ENCODE measurements around the gene AKTIP. TPM values are rescaled to one million over a fixed set of nuclear protein-coding genes. Genes with fewer than 3 reads are reported as not detected.
"Not testable (repeated sequence)": the region's sequence is repeated elsewhere in the genome, so short reads cannot be mapped to it uniquely, and the experiment has no call there.

The AKTIP gene
- total RNA-seq, 1 experiment from 2014 or later = 22.4 TPM

- DNase-seq (ENCODE audit: low read depth) = no peak
Measured at GRCh38 chr16:53515811-53516210, 12.8 kb upstream of the AKTIP start.

- peak; percentile 74 for DNase-seq (ENCODE audit: low read depth)
Measured at GRCh38 chr16:53515259-53515658, 12.2 kb upstream of the AKTIP start.

GRCh38 chr16:53512795-53513194 is 9.8 kb upstream of the AKTIP start:
- DNase-seq (ENCODE audit: low read depth) = not testable (repeated sequence)

- DNase-seq (ENCODE audit: low read depth) = peak; percentile 15
Measured at GRCh38 chr16:53511403-53512280, 8.6 kb upstream of the AKTIP start.

- no peak for DNase-seq (ENCODE audit: low read depth)
Measured at GRCh38 chr16:53511084-53511402, 8.0 kb upstream of the AKTIP start.

- DNase-seq (ENCODE audit: low read depth) = no peak
Measured at GRCh38 chr16:53510704-53511070, 7.7 kb upstream of the AKTIP start.

GRCh38 chr16:53509906-53510703 is 7.1 kb upstream of the AKTIP start:
- peak; percentile 52 for DNase-seq (ENCODE audit: low read depth)

- DNase-seq (ENCODE audit: low read depth) = no peak
Measured at GRCh38 chr16:53507464-53508179, 4.6 kb upstream of the AKTIP start.

- no peak for DNase-seq (ENCODE audit: low read depth)
Measured at GRCh38 chr16:53506254-53506653, 3.2 kb upstream of the AKTIP start.

- DNase-seq (ENCODE audit: low read depth) = peak; percentile 32
Measured at GRCh38 chr16:53504665-53505064, 1.7 kb upstream of the AKTIP start.

- peak; percentile 69 for DNase-seq (ENCODE audit: low read depth)
Measured at GRCh38 chr16:53503991-53504663, 1.1 kb upstream of the AKTIP start.

GRCh38 chr16:53503270-53503923 is 388 bp upstream of the AKTIP start:
- DNase-seq (ENCODE audit: low read depth) = peak; percentile 100

- DNase-seq (ENCODE audit: low read depth) = peak; percentile 8
Measured at GRCh38 chr16:53501216-53501859, 1.7 kb downstream of the AKTIP start.

GRCh38 chr16:53498984-53499383 is 4.0 kb downstream of the AKTIP start:
- no peak for DNase-seq (ENCODE audit: low read depth)

- no peak for DNase-seq (ENCODE audit: low read depth)
Measured at GRCh38 chr16:53495325-53495724, 7.7 kb downstream of the AKTIP start.

- DNase-seq (ENCODE audit: low read depth) = no peak
Measured at GRCh38 chr16:53494636-53495035, 8.4 kb downstream of the AKTIP start.

GRCh38 chr16:53492503-53492902 is 10.5 kb downstream of the AKTIP start:
- DNase-seq (ENCODE audit: low read depth) = no peak

- DNase-seq (ENCODE audit: low read depth) = no peak
Measured at GRCh38 chr16:53489755-53490154, 13.3 kb downstream of the AKTIP start.

- no peak for DNase-seq (ENCODE audit: low read depth)
Measured at GRCh38 chr16:53486230-53486629, 16.8 kb downstream of the AKTIP start.

GRCh38 chr16:53484542-53484941 is 18.5 kb downstream of the AKTIP start:
- no peak for DNase-seq (ENCODE audit: low read depth)

- no peak for DNase-seq (ENCODE audit: low read depth)
Measured at GRCh38 chr16:53482123-53482522, 20.9 kb downstream of the AKTIP start.
